H9 (cell line): ENCODE results near the gene FERMT2. TPM values are rescaled to one million over a fixed set of nuclear protein-coding genes. Genes with fewer than 3 reads are reported as not detected.

Experiments used
- DNase-seq: peaks from one replicate; pipeline ENCODE4 v3.0.0-alpha.2; 2017
- H2AFZ ChIP-seq: one replicate; pipeline ENCODE4 v1.6.1; 2013; ENCODE audit warnings: mild to moderate bottlenecking, low read length, control low read depth, moderate library complexity
- H2AK5ac ChIP-seq: 2 replicates; pipeline ENCODE4 v1.6.1; 2013; ENCODE audit warnings: low read length, control low read depth, mixed read lengths; ENCODE audit not compliant: insufficient read length
- H2BK120ac ChIP-seq: one replicate; pipeline ENCODE4 v1.6.1; 2013; ENCODE audit warnings: low read depth, mild to moderate bottlenecking, low read length, control low read depth, inconsistent platforms; ENCODE audit not compliant: poor library complexity, severe bottlenecking
- H2BK12ac ChIP-seq: 2 replicates; pipeline ENCODE4 v1.6.1; 2013; ENCODE audit warnings: low read length, control low read depth, mixed read lengths, low read depth; ENCODE audit not compliant: insufficient read length
- H2BK15ac ChIP-seq: 2 replicates; pipeline ENCODE4 v1.6.1; 2013; ENCODE audit warnings: low read depth, low read length, control low read depth
- H2BK20ac ChIP-seq: one replicate; pipeline ENCODE4 v1.6.1; 2013; ENCODE audit warnings: low read depth, mild to moderate bottlenecking, low read length, control low read depth, inconsistent platforms; ENCODE audit not compliant: poor library complexity, severe bottlenecking
- H2BK5ac ChIP-seq: 2 replicates; pipeline ENCODE4 v1.6.1; 2013; ENCODE audit warnings: low read length, control low read depth, mixed read lengths; ENCODE audit not compliant: insufficient read length
- H3K14ac ChIP-seq: 2 replicates; pipeline ENCODE4 v1.6.1; 2013; ENCODE audit warnings: low read length, control low read depth; ENCODE audit not compliant: insufficient read depth
- H3K18ac ChIP-seq: 2 replicates; pipeline ENCODE4 v1.6.1; 2013; ENCODE audit warnings: low read depth, mild to moderate bottlenecking, mixed read lengths, low read length, control low read depth; ENCODE audit not compliant: insufficient read length
- H3K23ac ChIP-seq: 2 replicates; pipeline ENCODE4 v1.6.1; 2013; ENCODE audit warnings: low read length, control low read depth, mixed read lengths, low read depth; ENCODE audit not compliant: insufficient read length
- H3K23me2 ChIP-seq: 2 replicates; pipeline ENCODE4 v1.6.1; 2013; ENCODE audit warnings: low read depth, mild to moderate bottlenecking, mixed read lengths, low read length, control low read depth; ENCODE audit not compliant: insufficient read length, poor library complexity, severe bottlenecking
- H3K27ac ChIP-seq: 2 replicates; pipeline ENCODE4 v1.5.1; 2013; ENCODE audit warnings: low read length, control low read depth, mixed read lengths, low read depth; ENCODE audit not compliant: insufficient read length
- H3K27me3 ChIP-seq: 2 replicates; pipeline ENCODE4 v1.6.1; 2013; ENCODE audit warnings: low read length, control low read depth, inconsistent platforms; ENCODE audit not compliant: insufficient read depth
- H3K4ac ChIP-seq: 2 replicates; pipeline ENCODE4 v1.6.1; 2013; ENCODE audit warnings: low read depth, mild to moderate bottlenecking, control low read depth, inconsistent platforms, low read length, moderate library complexity
- H3K4me1 ChIP-seq: 2 replicates; pipeline ENCODE4 v1.6.1; 2013; ENCODE audit warnings: low read length, control low read depth, inconsistent platforms; ENCODE audit not compliant: insufficient read depth
- H3K4me2 ChIP-seq: 2 replicates; pipeline ENCODE4 v1.6.1; 2013; ENCODE audit warnings: low read length, control low read depth, mixed read lengths; ENCODE audit not compliant: insufficient read length, insufficient read depth
- H3K56ac ChIP-seq: 2 replicates; pipeline ENCODE4 v1.6.1; 2013; ENCODE audit warnings: low read depth, mild to moderate bottlenecking, mixed read lengths, low read length, control low read depth; ENCODE audit not compliant: insufficient read length
- H3K79me1 ChIP-seq: 2 replicates; pipeline ENCODE4 v1.6.1; 2013; ENCODE audit warnings: low read depth, mild to moderate bottlenecking, moderate library complexity, low read length, control low read depth, inconsistent platforms; ENCODE audit not compliant: insufficient read depth, poor library complexity, severe bottlenecking
- H3K79me2 ChIP-seq: 2 replicates; pipeline ENCODE4 v1.6.1; 2013; ENCODE audit warnings: low read length, control low read depth, inconsistent platforms; ENCODE audit not compliant: insufficient read depth
- H3K9ac ChIP-seq: 2 replicates; pipeline ENCODE4 v1.6.1; 2013; ENCODE audit warnings: low read length, control low read depth, mixed read lengths; ENCODE audit not compliant: insufficient read length; ENCODE audit errors: extremely low read depth
- H3K9me3 ChIP-seq: one replicate; pipeline ENCODE4 v1.6.1; 2013; ENCODE audit warnings: low read depth, low read length, inconsistent platforms; ENCODE audit not compliant: control insufficient read depth
- H3T11ph ChIP-seq: one replicate; pipeline ENCODE4 v1.6.1; 2013; ENCODE audit warnings: mild to moderate bottlenecking, low read length, control low read depth, inconsistent platforms
- H4K20me1 ChIP-seq: one replicate; pipeline ENCODE4 v1.6.1; 2013; ENCODE audit not compliant: control insufficient read depth, insufficient read length, insufficient read depth
- H4K5ac ChIP-seq: 2 replicates; pipeline ENCODE4 v1.6.1; 2013; ENCODE audit warnings: low read depth, mild to moderate bottlenecking, mixed read lengths, low read length, control low read depth; ENCODE audit not compliant: insufficient read length
- H4K8ac ChIP-seq: replicated peaks from 2 replicates; pipeline ENCODE4 v1.6.1; 2013; ENCODE audit warnings: low read length, control low read depth, mixed read lengths, low read depth; ENCODE audit not compliant: insufficient read length
- H4K91ac ChIP-seq: 2 replicates; pipeline ENCODE4 v1.6.1; 2013; ENCODE audit warnings: low read depth, mild to moderate bottlenecking, moderate library complexity, mixed read lengths, low read length, control low read depth; ENCODE audit not compliant: insufficient read length
- H3K27ac Mint-ChIP-seq, 3 experiments: 2 replicates in 2 of 3; 3 replicates in 1 of 3; pipeline ENCODE4 v1.8.0; 2020 to 2021; ENCODE audit warnings: mixed read lengths in 3 of 3, mild to moderate bottlenecking in 1 of 3, moderate library complexity in 1 of 3
- H3K27me3 Mint-ChIP-seq: 2 replicates; pipeline ENCODE4 v1.8.0; 2021; ENCODE audit warnings: low read depth, mild to moderate bottlenecking, moderate library complexity, mixed read lengths
- H3K36me3 Mint-ChIP-seq, 3 experiments: 2 replicates in 2 of 3; 3 replicates in 1 of 3; pipeline ENCODE4 v1.8.0; 2020 to 2021; ENCODE audit warnings: low read depth in 3 of 3, mixed read lengths in 3 of 3; ENCODE audit not compliant: insufficient read depth in 1 of 3
- H3K4me1 Mint-ChIP-seq, 2 experiments: 2 replicates each; pipeline ENCODE4 v1.8.0; 2020; ENCODE audit warnings: mixed read lengths in 2 of 2
- H3K4me3 Mint-ChIP-seq, 2 experiments: 2 replicates in 1 of 2; 3 replicates in 1 of 2; pipeline ENCODE4 v1.8.0; 2020 to 2021; ENCODE audit warnings: mild to moderate bottlenecking in 2 of 2, mixed read lengths in 2 of 2, moderate library complexity in 1 of 2
- H3K9me3 Mint-ChIP-seq, 2 experiments: 2 replicates in 1 of 2; 3 replicates in 1 of 2; pipeline ENCODE4 v1.8.0; 2020; ENCODE audit warnings: mild to moderate bottlenecking in 2 of 2, mixed read lengths in 2 of 2, moderate library complexity in 1 of 2
- WGBS: extraction: QIAGEN DNeasy Blood & Tissue Kit; methylation state at CpG from one replicate; pipeline ENCODE4 v1.1.7; 2013; ENCODE audit warnings: missing lambda C conversion rate, low lambda C conversion rate, mixed read lengths; ENCODE audit not compliant: insufficient read length; ENCODE audit errors: extremely low coverage; 5-methylcytosine and 5-hydroxymethylcytosine counted together
- total RNA-seq: library from RNA; stranded (reverse); gene quantifications from 2 replicates; pipeline ENCODE4 v1.2.1, GENCODE V29; 2021
- TF ChIP-seq, protein P1 (sequence below): fragments of 200-600 bp; sonication (generic); conservative IDR thresholded peaks from 3 replicates; pipeline ENCODE4 v1.8.0; 2021; ENCODE audit warnings: antibody characterized with exemption, mild to moderate bottlenecking

Gene FERMT2
- total RNA-seq, 1 experiment from 2014 or later, result 128 TPM

DNA sequence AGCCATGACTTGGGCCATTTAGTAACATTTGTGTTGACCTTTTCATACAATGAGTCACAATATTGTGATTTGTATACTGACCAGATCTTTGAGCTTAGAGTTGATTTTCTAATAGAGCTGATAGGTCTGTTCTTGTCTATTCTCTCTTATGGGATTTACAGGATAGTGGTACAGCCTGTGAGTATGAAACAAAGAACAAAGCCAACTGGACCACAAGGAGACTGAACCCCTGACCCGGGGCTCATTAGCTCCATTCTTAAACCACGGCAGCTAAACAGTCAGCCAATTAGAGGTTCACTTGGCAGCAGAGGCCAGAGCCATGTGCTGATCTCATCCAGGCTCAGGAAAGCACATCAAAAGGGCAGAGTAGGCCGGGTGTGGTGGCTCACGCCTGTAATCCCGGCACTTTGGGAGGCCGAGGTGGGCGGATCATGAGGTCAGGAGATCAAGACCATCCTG, 100.4 kb downstream of the FERMT2 start:
- Histone ChIP-seq H3K4me2 (no peak overlapping the region), H2BK5ac (no peak overlapping the region), H3K27ac (no peak overlapping the region), H2BK15ac (no peak overlapping the region), H3K9ac (no peak overlapping the region), H3K4ac (no peak overlapping the region), H2BK20ac (no peak overlapping the region), H3T11ph (no peak overlapping the region), H4K5ac (no peak overlapping the region), H3K23me2 (no peaks in the 10 kb centered on the region), H3K23ac (no peak overlapping the region), H3K9me3 (no peaks in the 10 kb centered on the region), H3K79me1 (no peaks in the 10 kb centered on the region), H3K18ac (no peak overlapping the region), H2BK12ac (no peak overlapping the region), H3K14ac (no peak overlapping the region), H3K27me3 (no peaks in the 10 kb centered on the region), H2AFZ (no peak overlapping the region), H4K8ac (no peak overlapping the region), H3K56ac (no peak overlapping the region), H3K4me1 (peaks cover 4% of the 10 kb centered on the region; the same call in 1 of the 2 replicates), H3K79me2 (no peaks in the 10 kb centered on the region), H2AK5ac (no peak overlapping the region), H4K20me1 (no peaks in the 10 kb centered on the region), H4K91ac (no peak overlapping the region), H2BK120ac (no peak overlapping the region)
- Mint-ChIP-seq H3K36me3 (peaks cover 0 to 3% (median 2%) of the 10 kb centered on the region in 3 experiments; a peak in 3 of 7 replicates), H3K4me1 (peaks cover 17 to 18% of the 10 kb centered on the region in 2 experiments), H3K27ac (peak overlapping the region in 2 of 3 experiments; percentile 21 to 38; a peak in 1 of 7 replicates), H3K27me3 (no peaks in the 10 kb centered on the region), H3K9me3 (no peaks in the 10 kb centered on the region), H3K4me3 (no peak overlapping the region)
- TF ChIP-seq, protein P1, sequence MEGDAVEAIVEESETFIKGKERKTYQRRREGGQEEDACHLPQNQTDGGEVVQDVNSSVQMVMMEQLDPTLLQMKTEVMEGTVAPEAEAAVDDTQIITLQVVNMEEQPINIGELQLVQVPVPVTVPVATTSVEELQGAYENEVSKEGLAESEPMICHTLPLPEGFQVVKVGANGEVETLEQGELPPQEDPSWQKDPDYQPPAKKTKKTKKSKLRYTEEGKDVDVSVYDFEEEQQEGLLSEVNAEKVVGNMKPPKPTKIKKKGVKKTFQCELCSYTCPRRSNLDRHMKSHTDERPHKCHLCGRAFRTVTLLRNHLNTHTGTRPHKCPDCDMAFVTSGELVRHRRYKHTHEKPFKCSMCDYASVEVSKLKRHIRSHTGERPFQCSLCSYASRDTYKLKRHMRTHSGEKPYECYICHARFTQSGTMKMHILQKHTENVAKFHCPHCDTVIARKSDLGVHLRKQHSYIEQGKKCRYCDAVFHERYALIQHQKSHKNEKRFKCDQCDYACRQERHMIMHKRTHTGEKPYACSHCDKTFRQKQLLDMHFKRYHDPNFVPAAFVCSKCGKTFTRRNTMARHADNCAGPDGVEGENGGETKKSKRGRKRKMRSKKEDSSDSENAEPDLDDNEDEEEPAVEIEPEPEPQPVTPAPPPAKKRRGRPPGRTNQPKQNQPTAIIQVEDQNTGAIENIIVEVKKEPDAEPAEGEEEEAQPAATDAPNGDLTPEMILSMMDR, result no peak
- no CpG with 5 or more reads among the region's 7 CpGs for whole genome bisulfite sequencing
- no peak for DNase-seq
